Gastrocnemius medialis (tissue), 4 donors: Measurements from ENCODE around the gene CXXC1.

Experiments
- CTCF ChIP-seq, 5 experiments: fragments of 450-650 bp in 3 of 5; fragments of 200-600 bp in 2 of 5; sonication (generic) in 2 of 5; IDR thresholded peaks in 4 of 5; conservative IDR thresholded peaks in 1 of 5; 1 replicate in 4 of 5; 2 replicates in 1 of 5; pipeline ENCODE4 v1.5.1; 2016 to 2019; ENCODE audit warnings: antibody characterized with exemption in 5 of 5, mild to moderate bottlenecking in 3 of 5, moderate library complexity in 3 of 5
- POLR2A ChIP-seq, 2 donors: fragments of 450-650 bp; IDR thresholded peaks; one replicate each; pipeline ENCODE4 v1.6.1; 2017; ENCODE audit warnings: antibody characterized with exemption in 2 of 2, mild to moderate bottlenecking in 2 of 2, moderate library complexity in 2 of 2

- TF ChIP-seq CTCF (IDR thresholded peaks at IDR 0.05 in 4 of 5, conservative IDR thresholded peaks at IDR 0.05 in 1 of 5) = no peak
- TF ChIP-seq POLR2A (IDR thresholded peaks at IDR 0.05) = no peak
Measured at GRCh38 chr18:50310080-50310479, 22.6 kb upstream of the CXXC1 start.
